ENCODE results near the gene ZNF384.
A peak's percentile ranks its signal among the peaks of the same experiment; 100 is the strongest.

Gene ZNF384

DNA sequence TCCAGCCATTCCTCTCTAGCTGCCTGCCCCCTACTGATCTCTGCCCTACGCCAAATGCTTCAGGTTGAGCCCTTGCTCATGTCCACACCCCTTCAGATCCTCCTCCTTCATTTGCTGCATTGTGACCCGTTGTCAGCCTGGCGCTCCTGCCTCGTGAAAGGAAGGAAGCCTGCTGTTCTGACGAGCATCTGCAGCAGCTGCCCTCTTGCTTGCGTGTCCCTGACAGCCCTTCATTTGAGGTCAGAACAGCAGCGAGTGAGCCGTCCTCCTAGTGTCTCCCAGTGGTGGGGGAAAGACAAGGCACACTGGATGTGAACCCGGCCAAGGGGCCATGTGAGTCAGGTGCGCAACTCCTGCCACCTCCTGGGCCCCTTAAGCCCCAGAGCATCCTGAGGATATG is 14.5 kb upstream of the ZNF384 start:
- TF ChIP-seq, protein P1, sequence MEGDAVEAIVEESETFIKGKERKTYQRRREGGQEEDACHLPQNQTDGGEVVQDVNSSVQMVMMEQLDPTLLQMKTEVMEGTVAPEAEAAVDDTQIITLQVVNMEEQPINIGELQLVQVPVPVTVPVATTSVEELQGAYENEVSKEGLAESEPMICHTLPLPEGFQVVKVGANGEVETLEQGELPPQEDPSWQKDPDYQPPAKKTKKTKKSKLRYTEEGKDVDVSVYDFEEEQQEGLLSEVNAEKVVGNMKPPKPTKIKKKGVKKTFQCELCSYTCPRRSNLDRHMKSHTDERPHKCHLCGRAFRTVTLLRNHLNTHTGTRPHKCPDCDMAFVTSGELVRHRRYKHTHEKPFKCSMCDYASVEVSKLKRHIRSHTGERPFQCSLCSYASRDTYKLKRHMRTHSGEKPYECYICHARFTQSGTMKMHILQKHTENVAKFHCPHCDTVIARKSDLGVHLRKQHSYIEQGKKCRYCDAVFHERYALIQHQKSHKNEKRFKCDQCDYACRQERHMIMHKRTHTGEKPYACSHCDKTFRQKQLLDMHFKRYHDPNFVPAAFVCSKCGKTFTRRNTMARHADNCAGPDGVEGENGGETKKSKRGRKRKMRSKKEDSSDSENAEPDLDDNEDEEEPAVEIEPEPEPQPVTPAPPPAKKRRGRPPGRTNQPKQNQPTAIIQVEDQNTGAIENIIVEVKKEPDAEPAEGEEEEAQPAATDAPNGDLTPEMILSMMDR (IDR thresholded peaks at IDR 0.05; ENCODE audit: low read depth, low read length, missing control alignments) = no peak
- no peak overlapping the region for H3K4me3 ChIP-seq (replicated peaks; ENCODE audit: low read depth, low read length)
- no peak for DNase-seq (ENCODE audit: extremely low read depth, low read depth)

DNA sequence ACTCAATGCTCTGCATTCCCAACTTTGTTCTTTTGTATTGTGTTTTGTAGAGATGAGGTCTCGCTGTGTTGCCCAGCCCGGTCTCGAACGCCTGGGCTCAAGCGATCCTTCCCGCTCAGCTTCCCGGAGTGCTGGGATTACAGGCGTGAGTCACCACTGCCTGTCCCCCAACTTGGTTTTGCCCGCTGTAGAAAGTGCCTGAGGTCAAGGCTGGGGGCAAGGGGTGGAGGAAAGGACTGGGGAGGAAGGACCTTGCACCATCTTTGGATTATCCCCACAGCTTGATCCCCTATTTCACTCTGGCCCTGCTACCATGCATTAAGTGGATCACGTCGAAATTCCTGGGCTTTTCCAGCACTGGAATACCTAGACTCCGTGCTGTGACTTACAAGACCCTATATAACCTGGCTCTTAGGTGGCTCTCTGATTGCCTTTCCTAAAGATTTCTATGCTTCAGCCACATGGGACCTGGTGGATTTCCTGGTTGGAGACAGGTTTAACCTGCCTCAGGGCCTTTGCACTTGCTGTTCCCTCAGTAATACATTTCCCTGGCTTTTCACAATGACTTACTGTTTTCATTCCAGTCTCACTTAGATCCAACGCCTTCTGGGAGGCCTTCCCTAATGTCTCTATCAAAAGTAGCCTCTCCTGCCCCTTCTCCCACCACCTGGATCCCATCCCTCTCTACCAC is 12.0 kb upstream of the ZNF384 start:
- no peak overlapping the region for H3K4me3 ChIP-seq (replicated peaks; ENCODE audit: low read depth, low read length)
- no peak for DNase-seq (ENCODE audit: extremely low read depth, low read depth)
- TF ChIP-seq, protein P1 (IDR thresholded peaks at IDR 0.05; ENCODE audit: low read depth, low read length, missing control alignments) = no peak

DNA sequence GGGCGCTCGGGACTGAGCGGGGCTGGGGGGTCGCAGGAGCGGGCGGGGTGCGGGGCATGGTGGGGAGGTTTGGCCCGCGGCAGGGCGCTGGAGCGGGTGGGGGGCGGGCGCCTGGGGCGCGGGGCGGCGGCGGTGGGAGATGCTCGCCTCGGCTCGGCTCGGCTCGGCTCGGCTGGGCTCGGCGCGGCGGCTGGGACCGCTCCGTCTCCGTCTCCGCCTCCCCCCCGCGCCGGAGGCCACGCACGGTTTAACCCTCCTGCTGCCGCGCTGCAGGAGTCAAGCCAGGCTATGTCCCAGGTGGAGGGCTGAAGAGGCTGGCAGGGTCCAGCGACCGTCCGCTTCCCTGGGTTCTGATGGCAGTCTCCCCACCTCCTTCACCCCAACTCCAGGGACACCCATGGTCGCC is 11.5 kb upstream of the ZNF384 start, which contains the start of gene PIANP:
Gene PIANP (minus strand): TSS at position 170 of the 406 bp plus-strand sequence. CDS start 2,754 bp downstream, outside the sequence.
- DNase-seq (ENCODE audit: extremely low read depth, low read depth) = no peak
- TF ChIP-seq, protein P1 (IDR thresholded peaks at IDR 0.05; ENCODE audit: low read depth, low read length, missing control alignments) = no peak
- peak within 1 kb of the TSS; percentile 42 for H3K4me3 ChIP-seq (replicated peaks; ENCODE audit: low read depth, low read length)

DNA sequence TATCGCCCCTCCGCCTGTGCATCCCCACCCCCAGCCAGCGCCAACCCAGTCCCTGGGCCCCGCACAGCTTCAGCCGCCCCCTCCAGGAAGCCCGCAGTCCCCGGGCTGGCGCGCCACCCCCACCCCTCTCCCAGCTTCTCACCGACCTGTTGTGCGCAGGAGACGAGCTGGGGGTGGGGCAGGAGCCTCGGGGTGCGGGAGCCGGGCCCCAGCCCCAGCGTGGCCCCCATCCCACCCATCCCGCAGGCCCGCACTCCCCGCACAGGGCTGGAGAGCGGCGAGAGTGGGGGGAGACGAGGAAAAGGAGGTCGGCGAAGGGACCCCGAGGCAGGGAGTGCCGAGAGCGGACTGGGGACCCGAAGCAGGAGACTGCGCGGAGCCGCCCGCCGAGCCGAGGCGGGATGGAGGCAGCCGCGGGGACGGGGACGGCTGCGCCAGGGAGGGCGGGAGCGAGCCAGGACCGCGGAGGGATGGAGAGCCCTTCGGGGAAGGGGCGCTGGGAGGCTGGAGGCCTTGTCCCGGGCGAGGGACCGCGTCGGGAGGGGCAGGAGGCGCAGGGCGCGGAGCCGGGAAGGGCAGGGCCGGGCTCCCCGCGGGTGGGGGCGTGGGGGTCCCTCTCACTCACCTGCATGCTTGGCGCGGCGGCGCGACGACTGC is 10.9 kb upstream of the ZNF384 start:
- DNase-seq (ENCODE audit: extremely low read depth, low read depth) = no peak
- peak overlapping the region; percentile 42 for H3K4me3 ChIP-seq (replicated peaks; ENCODE audit: low read depth, low read length)
- TF ChIP-seq, protein P1 (IDR thresholded peaks at IDR 0.05; ENCODE audit: low read depth, low read length, missing control alignments) = no peak

DNA sequence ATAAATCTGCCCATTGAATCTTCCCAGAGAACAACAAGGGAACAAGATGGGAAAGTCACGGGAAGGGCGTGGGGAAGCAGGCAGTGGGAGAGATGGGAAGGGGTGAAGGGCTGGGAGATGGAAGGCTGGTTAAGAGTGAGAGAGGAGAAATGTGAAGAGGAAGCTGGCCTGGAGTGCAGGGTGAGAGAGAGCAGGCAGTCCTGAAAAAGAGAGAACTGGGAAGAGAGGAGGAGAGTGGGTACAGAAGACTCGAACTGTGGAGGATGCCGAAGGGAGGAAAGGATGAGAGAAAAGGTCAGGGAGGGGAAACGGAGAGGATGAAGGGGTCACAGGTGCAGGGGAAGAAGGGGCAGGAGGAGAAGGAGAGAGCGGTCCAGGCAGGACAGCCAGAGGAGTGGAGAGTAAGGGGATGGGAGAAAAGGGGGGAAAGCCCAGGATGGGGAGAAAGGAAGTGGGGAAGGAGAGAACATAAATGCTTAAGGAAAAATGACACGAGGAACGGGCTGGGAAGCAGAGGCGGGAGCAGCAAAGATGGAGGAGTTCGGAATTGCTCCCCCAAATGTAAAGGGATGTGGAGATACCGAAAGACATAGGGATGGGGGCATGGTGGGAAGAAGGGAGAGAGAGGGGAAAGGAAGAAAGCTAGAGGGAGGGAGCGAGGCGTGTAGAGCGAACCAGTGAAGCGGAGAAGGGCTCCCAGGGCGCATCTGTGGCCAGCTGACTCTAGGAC is 10.2 kb upstream of the ZNF384 start:
- peak overlapping the region; percentile 42; the same call in 1 of the 2 replicates for H3K4me3 ChIP-seq (replicated peaks; ENCODE audit: low read depth, low read length)
- TF ChIP-seq, protein P1 (IDR thresholded peaks at IDR 0.05; ENCODE audit: low read depth, low read length, missing control alignments) = no peak
- DNase-seq (ENCODE audit: extremely low read depth, low read depth) = no peak

DNA sequence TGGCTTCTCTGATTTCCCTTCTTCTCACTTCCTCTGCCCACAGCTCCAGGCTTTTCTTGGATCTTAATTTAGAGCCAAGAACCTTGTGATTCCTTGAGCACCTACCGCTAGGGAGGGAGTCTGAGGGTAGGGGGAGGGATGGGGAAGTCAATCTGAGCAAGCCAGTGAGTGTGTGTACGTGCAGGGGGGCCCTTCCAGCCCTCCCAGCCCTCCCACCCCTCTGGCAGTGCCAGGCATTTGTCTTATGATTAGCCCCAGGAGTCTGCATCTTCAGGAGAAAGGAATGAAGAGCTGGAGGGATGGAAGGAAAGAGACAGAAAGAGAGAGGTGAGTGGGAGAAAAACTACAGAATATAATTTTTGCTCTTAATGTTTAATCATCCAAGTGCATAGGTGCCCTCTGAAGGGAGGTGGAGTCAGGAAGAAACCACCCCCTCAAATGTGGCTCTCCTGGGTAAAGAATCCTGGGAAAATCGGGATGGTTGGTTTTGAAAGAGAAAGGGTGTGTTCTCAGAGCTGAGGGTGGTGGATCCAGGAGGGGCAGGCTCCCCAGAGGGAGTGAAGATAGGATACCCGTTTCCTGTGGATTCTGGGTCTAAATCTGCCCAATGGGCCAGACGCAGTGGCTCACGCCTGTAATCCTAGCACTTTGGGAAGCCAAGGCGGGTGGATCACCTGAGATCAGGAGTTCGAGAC is 9.3 kb upstream of the ZNF384 start:
- DNase-seq (ENCODE audit: extremely low read depth, low read depth) = no peak
- TF ChIP-seq, protein P1 (IDR thresholded peaks at IDR 0.05; ENCODE audit: low read depth, low read length, missing control alignments) = no peak
- no peak overlapping the region for H3K4me3 ChIP-seq (replicated peaks; ENCODE audit: low read depth, low read length)

Data from HFF-Myc (cell line).